ENCODE data around the gene ANKRD42. TPM values are rescaled to one million over a fixed set of nuclear protein-coding genes. Genes with fewer than 3 reads are reported as not detected.
"Not testable (repeated sequence)": the region's sequence is repeated elsewhere in the genome, so short reads cannot be mapped to it uniquely, and the experiment has no call there.

The ANKRD42 gene
- total and polyA plus RNA-seq, 2 of the 8 experiments (the other 6 are each of a cell fraction or from before 2014, with no cell fraction given) = 2.0 to 5.5 TPM

- TF ChIP-seq CBX5 (IDR thresholded peaks at IDR 0.05; ENCODE audit: low read depth, low read length) = no peak
- no peak for TF ChIP-seq CHD1 (IDR thresholded peaks at IDR 0.05; ENCODE audit: low read depth, low read length)
- no peak for TF ChIP-seq SAP30 (IDR thresholded peaks at IDR 0.05; ENCODE audit: insufficient read depth, insufficient replicate concordance, low read length)
Measured at GRCh38 chr11:83265331-83265730, 71.8 kb downstream of the ANKRD42 start (continued).

DNA sequence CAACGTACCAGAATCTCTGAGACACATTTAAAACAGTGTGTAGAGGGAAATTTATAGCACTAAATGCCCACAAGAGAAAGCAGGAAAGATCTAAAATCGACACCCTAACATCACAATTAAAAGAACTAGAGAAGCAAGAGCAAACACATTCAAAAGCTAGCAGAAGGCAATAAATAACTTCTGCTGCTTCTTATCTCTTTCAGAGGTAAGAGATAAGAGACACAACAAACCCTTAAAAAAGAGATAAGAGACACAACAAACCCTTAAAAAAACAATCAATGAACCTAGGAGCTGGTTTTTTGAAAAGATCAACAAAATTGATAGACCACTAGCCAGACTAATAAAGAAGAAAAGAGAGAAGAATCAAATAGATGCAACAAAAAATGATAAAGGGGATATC lies 75.6 kb downstream of the ANKRD42 start:
- H2BK15ac ChIP-seq (ENCODE audit: low read length); H2AK5ac ChIP-seq (ENCODE audit: low read depth, low read length); H3K56ac ChIP-seq (replicated peaks; ENCODE audit: insufficient read length, low read depth, low read length); H3K27ac ChIP-seq (ENCODE audit: low read depth, low read length); DNase-seq (ENCODE audit: low read depth in 1 of 2, low spot score in 2 of 2); H4K20me1 ChIP-seq (replicated peaks in 1 of 2; ENCODE audit: control insufficient read depth in 1 of 2, insufficient read depth in 2 of 2, low read length in 2 of 2); POLR2A ChIA-PET (ENCODE audit: partially characterized antibody); H3K9ac ChIP-seq (replicated peaks in 1 of 4; ENCODE audit: extremely low read depth in 1 of 4, low read depth in 3 of 4, low read length in 3 of 4); H2BK120ac ChIP-seq (replicated peaks; ENCODE audit: low read depth, low read length); H2BK5ac ChIP-seq (ENCODE audit: low read depth, low read length); H3K4ac ChIP-seq (replicated peaks; ENCODE audit: insufficient read length, low read depth, low read length); H3K4me2 ChIP-seq (ENCODE audit: insufficient read depth in 1 of 2, low read depth in 2 of 2, low read length in 2 of 2); H3K23me2 ChIP-seq (ENCODE audit: low read depth, low read length); H3K14ac ChIP-seq (ENCODE audit: insufficient read length); H2AFZ ChIP-seq (ENCODE audit: low read length); H3K4me1 ChIP-seq (replicated peaks in 1 of 4; ENCODE audit: control insufficient read depth in 3 of 4, insufficient read depth in 4 of 4, low read length in 3 of 4); FAIRE-seq; H3K4me3 ChIP-seq (ENCODE audit: extremely low read depth in 1 of 4, insufficient read depth in 2 of 4, low read depth in 3 of 4, low read length in 4 of 4); H4K91ac ChIP-seq (replicated peaks; ENCODE audit: insufficient read length, low read length); H3K9me3 ChIP-seq (ENCODE audit: insufficient read depth in 2 of 2, low read depth in 1 of 2, low read length in 1 of 2); H2BK20ac ChIP-seq (ENCODE audit: low read length); H3K18ac ChIP-seq (ENCODE audit: extremely low read depth, low read length); H4K8ac ChIP-seq (ENCODE audit: extremely low read depth, insufficient read depth, low read length); H2BK12ac ChIP-seq (ENCODE audit: low read depth, low read length); H3K79me2 ChIP-seq (ENCODE audit: control insufficient read depth in 1 of 2, insufficient read depth in 2 of 2, low read length in 2 of 2); H3K23ac ChIP-seq (ENCODE audit: insufficient read length); H3K27me3 ChIP-seq (replicated peaks in 1 of 4; ENCODE audit: control insufficient read depth in 3 of 4, extremely low read depth in 1 of 4, insufficient read depth in 3 of 4, low read length in 3 of 4); H4K5ac ChIP-seq (ENCODE audit: insufficient read length, low read depth, low read length); H3K79me1 ChIP-seq (ENCODE audit: low read depth, low read length): not testable (repeated sequence)
- H3K36me3 ChIP-seq (ENCODE audit: control insufficient read depth in 2 of 4, insufficient read depth in 4 of 4, low read length in 3 of 4) = peaks cover 3 to 32% (median 19%) of the 10 kb centered on the region in 4 experiments
- CTCF ChIA-PET (ENCODE audit: partially characterized antibody) = interaction anchor here (1.0 kb wide), 1 partner anchor 277 kb away, joined by 3 read pairs; no protein-coding TSS in a partner anchor
- WGBS, 2 experiments (ENCODE audit: extremely low coverage in 1 of 2, insufficient coverage in 1 of 2, insufficient read length in 1 of 2, insufficient replicate concordance in 2 of 2, low coverage in 1 of 2, low lambda C conversion rate in 2 of 2, missing lambda C conversion rate in 1 of 2) = 78% methylated on average over 2 of the region's 2 CpGs; no CpG with 5 or more reads in 1 of the 2 experiments

Data from H1 (cell line).